Mucosa of descending colon (tissue), 3 donors: ENCODE data around the gene ELK4. TPM values are rescaled to one million over a fixed set of nuclear protein-coding genes. Genes with fewer than 3 reads are reported as not detected.

ENCODE experiments used
- ATAC-seq: fragments of 200-7000 bp; cut with Tn5 transposase; one replicate; pipeline ENCODE4 v1.9.1; 2020; ENCODE audit warnings: mild to moderate bottlenecking, moderate library complexity
- DNase-seq, 3 donors: peaks; one replicate each; pipeline ENCODE4 v3.0.0-alpha.2; 2020
- H3K36me3 ChIP-seq: fragments of 200-600 bp; one replicate; pipeline ENCODE4 v1.8.0; 2021; ENCODE audit warnings: low read depth, mild to moderate bottlenecking
- H3K4me1 ChIP-seq: fragments of 200-600 bp; one replicate; pipeline ENCODE4 v1.8.0; 2021; ENCODE audit warnings: low read depth, mild to moderate bottlenecking
- H3K4me3 ChIP-seq: fragments of 200-600 bp; one replicate; pipeline ENCODE4 v1.8.0; 2021; ENCODE audit warnings: mild to moderate bottlenecking
- H3K9me3 ChIP-seq: fragments of 200-600 bp; one replicate; pipeline ENCODE4 v1.8.0; 2021; ENCODE audit warnings: mild to moderate bottlenecking
- intact Hi-C, 2 donors: fragments of 100-400 bp; cut with DNase I in 1 of 2; cut with micrococcal nuclease in 1 of 2; formaldehyde crosslinking; loops; one replicate each; pipeline versions ENCODE4 v1.11.0 to v1.11.1; 2022; cut with DNase I, micrococcal nuclease
- total RNA-seq, 3 donors: library from RNA; stranded (reverse); fragmentation: NEBNext Ultra II Directional in 2 of 3; extraction: Animal tissue kit (Norgen Biotek cat#: 25700) in 2 of 3; gene quantifications; one replicate each; pipeline versions ENCODE4 v1.2.1 to v1.2.4, GENCODE V29; 2021 to 2023
- TF ChIP-seq, protein P1 (sequence below): fragments of 200-600 bp; IDR thresholded peaks from one replicate; pipeline ENCODE4 v1.8.0; 2022; ENCODE audit warnings: antibody characterized with exemption, mild to moderate bottlenecking
- donor health status: DM: no; HTN: no; CAD: no; lungs with moderate emphysema.
- donor health status: DM: no; HTN: no; CAD: no.
- donor health status: DM: no; HTN: yes; CAD: no.

ELK4 gene
- total RNA-seq, 3 donors from 2014 or later, result 43.1 to 60.6 (median 47.6) TPM

DNA sequence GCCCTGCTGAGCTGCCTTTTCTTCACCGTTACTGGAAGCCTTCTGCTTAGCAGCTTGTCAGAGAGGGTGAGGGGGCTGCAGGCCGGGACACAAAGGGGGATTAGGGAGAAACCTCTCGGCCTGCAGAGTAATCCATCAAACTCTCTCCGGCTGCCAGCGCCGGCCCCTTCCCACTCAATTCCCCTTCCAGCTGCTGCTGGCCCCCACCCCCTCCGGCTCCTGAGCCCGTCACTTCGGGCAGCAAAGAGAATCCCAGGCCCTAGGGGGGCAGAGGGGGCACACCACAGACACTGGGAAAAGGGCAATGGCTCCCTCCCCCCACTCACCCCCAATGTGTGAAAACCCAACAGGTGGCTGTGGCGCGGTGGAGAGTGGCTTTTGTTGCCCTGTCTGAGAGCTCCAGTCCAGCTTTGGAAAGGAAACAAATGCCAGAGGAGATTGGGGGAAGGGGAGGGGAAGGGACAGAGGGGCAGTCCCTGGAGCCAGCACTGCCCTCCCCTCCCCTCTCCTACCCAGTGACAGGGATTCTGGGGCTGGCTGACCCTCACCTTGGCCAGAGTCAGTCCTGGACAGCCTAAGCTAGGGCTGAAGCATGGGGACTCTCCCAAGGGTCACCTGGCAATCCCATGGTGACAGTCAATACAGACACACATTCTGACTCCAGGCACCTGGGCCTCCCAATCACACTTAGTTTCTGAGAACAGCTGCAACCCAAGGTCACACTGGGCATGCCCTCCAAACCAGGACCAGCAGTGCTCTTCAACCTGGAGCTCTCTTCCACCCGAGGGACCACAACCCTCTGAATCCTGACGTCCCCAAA is 39.0 kb upstream of the ELK4 start:
- Histone ChIP-seq H3K4me1 (peaks cover 69% of the 10 kb centered on the region), H3K9me3 (no peaks in the 10 kb centered on the region), H3K36me3 (no peaks in the 10 kb centered on the region), H3K4me3 (no peak overlapping the region)
- TF ChIP-seq, protein P1, sequence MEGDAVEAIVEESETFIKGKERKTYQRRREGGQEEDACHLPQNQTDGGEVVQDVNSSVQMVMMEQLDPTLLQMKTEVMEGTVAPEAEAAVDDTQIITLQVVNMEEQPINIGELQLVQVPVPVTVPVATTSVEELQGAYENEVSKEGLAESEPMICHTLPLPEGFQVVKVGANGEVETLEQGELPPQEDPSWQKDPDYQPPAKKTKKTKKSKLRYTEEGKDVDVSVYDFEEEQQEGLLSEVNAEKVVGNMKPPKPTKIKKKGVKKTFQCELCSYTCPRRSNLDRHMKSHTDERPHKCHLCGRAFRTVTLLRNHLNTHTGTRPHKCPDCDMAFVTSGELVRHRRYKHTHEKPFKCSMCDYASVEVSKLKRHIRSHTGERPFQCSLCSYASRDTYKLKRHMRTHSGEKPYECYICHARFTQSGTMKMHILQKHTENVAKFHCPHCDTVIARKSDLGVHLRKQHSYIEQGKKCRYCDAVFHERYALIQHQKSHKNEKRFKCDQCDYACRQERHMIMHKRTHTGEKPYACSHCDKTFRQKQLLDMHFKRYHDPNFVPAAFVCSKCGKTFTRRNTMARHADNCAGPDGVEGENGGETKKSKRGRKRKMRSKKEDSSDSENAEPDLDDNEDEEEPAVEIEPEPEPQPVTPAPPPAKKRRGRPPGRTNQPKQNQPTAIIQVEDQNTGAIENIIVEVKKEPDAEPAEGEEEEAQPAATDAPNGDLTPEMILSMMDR, result no peak
- ATAC-seq, result no peak
- DNase-seq, result no peak
- intact Hi-C loops, result no loop called here

DNA sequence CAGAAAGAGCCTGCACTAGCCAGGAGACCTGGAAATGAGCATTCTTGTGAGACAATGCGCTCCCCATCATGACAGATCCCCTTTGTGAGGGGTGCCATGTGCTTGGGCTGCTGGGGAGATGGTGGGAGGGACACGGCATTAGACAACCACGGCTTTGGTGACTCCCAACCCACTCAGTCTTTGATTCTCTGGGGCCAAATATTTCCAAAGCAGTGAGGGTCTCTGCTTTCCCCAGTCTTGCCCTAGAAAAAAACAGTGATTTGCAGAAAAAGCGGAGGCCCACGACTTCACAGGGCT is 38.3 kb upstream of the ELK4 start:
- DNase-seq (no peak), ATAC-seq (no peak)
- H3K36me3 ChIP-seq, result no peaks in the 10 kb centered on the region
- H3K4me1 ChIP-seq, result peaks cover 68% of the 10 kb centered on the region
- TF ChIP-seq, protein P1, result no peak
- no peak overlapping the region for H3K4me3 ChIP-seq
- H3K9me3 ChIP-seq, result no peaks in the 10 kb centered on the region
- intact Hi-C loops, result no loop called here

DNA sequence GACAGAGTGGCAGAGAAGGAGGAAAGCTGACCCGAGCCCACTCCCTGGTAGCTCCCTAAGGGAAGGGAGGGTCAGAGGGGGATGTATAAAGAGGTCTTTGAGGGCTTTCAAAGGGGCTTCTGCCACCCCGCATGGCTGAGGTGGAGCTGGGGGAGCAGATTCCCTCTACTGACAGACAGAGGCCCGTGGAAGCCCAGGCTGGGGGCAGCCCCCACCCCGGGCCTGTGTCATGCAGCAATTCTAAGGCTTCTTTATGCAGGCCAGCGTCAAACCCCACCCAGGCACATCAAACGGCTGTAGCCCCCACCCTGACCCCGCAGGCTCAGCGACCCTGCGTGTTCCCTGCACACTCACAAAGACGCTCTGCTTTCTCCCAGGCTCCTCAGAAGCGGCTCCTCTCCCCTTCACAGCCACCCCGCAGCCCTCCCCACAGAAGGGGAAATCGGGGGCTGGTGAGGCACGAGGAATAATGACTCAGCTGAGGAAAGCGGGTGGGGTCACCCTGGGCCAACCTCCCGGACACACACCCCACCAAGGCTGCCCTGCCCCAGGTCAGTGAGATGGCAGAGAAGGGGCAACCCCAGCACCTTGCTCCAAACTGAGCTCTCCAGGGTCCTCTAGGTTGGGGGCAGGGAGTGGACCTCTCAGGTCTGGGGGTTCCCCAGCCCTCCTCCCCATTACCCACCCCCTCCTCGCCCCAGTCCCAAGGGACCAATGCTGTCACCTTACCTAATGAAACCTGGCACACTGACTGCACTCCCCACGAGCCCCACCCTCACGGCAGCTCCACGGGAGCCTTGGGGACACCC is 37.7 kb upstream of the ELK4 start:
- H3K36me3 ChIP-seq, result no peaks in the 10 kb centered on the region
- H3K4me3 ChIP-seq, result no peak overlapping the region
- TF ChIP-seq, protein P1, result no peak
- H3K9me3 ChIP-seq, result no peaks in the 10 kb centered on the region
- ATAC-seq (peak; percentile 3), DNase-seq (peak; percentile 31 to 66 (median 48))
- H3K4me1 ChIP-seq, result peaks cover 70% of the 10 kb centered on the region
- intact Hi-C loops, result no loop called here

DNA sequence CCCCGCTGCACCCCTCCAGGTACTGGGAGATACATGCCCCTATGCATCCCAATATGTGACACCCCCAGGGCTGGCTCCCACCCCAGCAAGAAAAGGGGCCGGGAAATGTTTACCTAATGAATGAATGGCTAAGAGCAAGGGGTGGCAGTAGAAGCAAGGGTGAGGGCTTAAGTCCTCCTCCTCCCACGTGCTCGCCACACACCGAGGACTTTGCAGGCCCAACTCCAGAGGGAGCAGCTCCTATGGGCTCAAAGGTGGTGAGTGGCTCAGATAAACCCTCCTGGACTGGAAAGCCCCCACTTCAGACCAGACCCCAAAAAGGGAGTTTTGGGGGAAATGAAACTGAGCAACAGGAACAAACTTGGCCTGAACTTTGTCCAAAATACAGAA is 37.1 kb upstream of the ELK4 start:
- Histone ChIP-seq H3K4me1 (peaks cover 71% of the 10 kb centered on the region), H3K4me3 (no peak overlapping the region), H3K9me3 (no peaks in the 10 kb centered on the region), H3K36me3 (no peaks in the 10 kb centered on the region)
- DNase-seq (peak in 1 of 3 donors; percentile 19), ATAC-seq (no peak)
- TF ChIP-seq, protein P1, result no peak
- intact Hi-C loops, result no loop called here

DNA sequence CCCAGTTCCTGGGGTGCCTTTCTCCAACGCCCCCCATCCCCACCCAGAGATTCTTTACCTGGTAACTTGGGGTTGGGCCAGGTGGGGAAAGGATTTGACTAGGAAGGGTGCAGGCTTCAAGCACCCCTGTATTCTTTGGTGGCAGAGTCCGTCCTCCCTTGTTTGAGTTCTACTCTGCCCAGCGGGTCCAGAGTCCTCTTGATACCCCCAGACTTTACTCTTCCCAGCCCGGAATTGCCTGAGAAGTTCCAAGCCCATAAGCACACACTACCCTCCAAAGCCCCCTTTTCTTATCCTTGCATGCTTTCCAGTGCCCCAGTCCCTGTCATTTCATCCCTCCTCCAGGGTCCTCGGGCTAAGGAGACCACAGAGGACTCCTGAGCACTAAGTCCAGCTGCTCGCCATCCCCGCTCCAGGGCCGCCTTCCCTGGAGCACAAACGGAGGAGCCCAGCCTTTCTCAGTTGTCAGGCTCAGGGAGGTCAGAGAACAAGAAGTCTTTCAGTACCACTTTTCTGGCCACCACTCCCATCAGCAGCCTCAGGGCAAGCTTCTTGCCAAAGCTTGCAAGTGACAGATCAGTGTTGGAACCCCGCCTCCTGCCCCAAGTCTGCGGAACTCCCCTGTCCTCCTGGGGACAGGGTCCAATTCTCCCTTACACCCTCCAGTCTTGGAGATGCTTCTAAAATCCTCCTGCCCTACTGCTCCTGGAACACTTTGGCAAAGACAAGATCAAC is 36.3 kb upstream of the ELK4 start:
- Histone ChIP-seq H3K36me3 (no peaks in the 10 kb centered on the region), H3K4me3 (no peak overlapping the region), H3K9me3 (no peaks in the 10 kb centered on the region), H3K4me1 (peaks cover 64% of the 10 kb centered on the region)
- ATAC-seq (no peak), DNase-seq (peak; percentile 38 to 65 (median 49))
- intact Hi-C loops, result no loop called here
- TF ChIP-seq, protein P1, result no peak
